T-helper 2 cell treated with Interferon-gamma antibody and Interleukin-4, amounts not matched to agents 5 μg/mL and 100 μg/mL, for 36 hours (primary cell): Measurements from ENCODE around the gene LIMS2.

Experiments
- DNase-seq: peaks from one replicate; pipeline ENCODE4 v3.0.0; 2021; ENCODE audit warnings: low spot score
- H3K27ac Mint-ChIP-seq: one replicate; pipeline ENCODE4 v1.8.0; 2021; ENCODE audit warnings: mild to moderate bottlenecking, mixed read lengths
- H3K27me3 Mint-ChIP-seq: one replicate; pipeline ENCODE4 v1.8.0; 2021; ENCODE audit warnings: low read depth, mixed read lengths
- H3K36me3 Mint-ChIP-seq: one replicate; pipeline ENCODE4 v1.8.0; 2021; ENCODE audit warnings: low read depth, mixed read lengths
- H3K4me1 Mint-ChIP-seq: one replicate; pipeline ENCODE4 v1.8.0; 2021; ENCODE audit warnings: low read depth, mixed read lengths
- H3K4me3 Mint-ChIP-seq: one replicate; pipeline ENCODE4 v1.8.0; 2022; ENCODE audit warnings: mild to moderate bottlenecking, moderate library complexity, mixed read lengths
- H3K9me3 Mint-ChIP-seq: one replicate; pipeline ENCODE4 v1.8.0; 2021; ENCODE audit warnings: mixed read lengths

LIMS2 gene

DNA sequence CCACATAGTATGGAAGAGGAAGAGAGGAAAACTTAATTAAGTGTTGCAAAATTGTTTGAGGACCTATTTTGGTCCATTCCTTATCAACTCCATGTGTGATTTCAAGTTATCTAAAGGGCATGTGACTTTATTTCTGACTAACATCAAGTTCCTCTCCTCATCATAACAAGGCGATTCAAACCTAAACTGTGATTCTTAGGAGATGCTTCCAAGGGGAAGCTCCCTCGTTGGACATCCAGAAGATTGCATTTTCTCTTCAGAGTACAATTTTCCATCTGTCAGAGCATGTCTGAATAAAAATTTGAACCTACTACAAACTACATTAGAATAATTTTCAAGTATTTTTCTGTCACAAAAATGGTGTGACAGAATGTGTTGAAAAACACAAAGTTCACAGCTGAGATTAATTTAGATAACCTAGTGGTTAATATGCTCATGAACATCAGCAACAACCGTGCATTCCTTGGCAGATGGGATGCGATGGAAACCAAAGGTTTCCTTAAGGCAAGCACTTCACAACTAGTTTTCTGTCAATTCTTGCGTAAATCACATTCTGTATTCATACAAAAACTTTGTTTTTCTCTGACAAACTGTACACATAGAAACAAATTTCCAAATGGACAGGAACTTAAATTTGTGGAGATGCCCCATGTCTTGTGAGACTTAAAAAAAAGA lies 30.2 kb upstream of the LIMS2 start:
- no peak overlapping the region for H3K27ac Mint-ChIP-seq
- H3K4me1 Mint-ChIP-seq, result peaks cover 24% of the 10 kb centered on the region
- no peaks in the 10 kb centered on the region for H3K9me3 Mint-ChIP-seq
- DNase-seq, result no peak
- H3K27me3 Mint-ChIP-seq, result no peaks in the 10 kb centered on the region
- no peak overlapping the region for H3K4me3 Mint-ChIP-seq
- H3K36me3 Mint-ChIP-seq, result peaks cover 61% of the 10 kb centered on the region

DNA sequence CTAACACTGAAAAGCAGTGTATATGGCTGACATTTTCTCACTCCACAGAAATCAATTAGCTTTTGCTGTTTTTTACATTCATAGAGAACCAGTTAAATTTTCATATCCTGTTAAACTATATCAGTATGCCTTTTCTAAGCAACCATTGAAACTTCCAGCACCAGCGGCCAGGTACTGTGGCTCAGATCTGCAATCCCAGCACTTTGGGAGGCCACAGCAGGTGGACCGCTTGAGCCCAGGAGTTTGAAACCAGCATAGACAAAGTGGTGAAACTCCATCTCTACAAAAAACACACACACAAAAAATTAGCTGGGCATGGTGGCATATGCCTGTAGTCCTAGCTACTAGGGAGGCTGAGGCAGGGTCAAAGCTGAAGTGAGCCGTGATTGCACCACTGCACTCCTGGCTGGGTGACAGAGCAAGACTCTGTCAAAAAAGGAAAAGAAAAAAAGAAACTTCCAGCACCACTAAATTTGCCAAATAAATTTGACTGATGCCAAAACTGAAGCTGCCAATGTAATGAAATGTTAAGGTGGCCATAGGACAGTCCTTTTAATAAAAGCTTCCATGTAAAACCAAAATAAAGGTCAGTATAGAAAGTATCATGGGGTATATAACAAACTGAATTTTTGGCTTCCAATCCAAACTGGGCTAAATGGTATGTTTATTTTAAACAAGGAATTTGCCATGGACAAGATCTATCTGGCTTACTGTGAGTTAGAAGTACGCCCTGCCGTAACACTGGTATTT lies 29.5 kb upstream of the LIMS2 start:
- H3K4me3 Mint-ChIP-seq, result peak overlapping the region; percentile 61
- no peaks in the 10 kb centered on the region for H3K9me3 Mint-ChIP-seq
- peaks cover 29% of the 10 kb centered on the region for H3K4me1 Mint-ChIP-seq
- H3K36me3 Mint-ChIP-seq, result peaks cover 65% of the 10 kb centered on the region
- H3K27me3 Mint-ChIP-seq, result no peaks in the 10 kb centered on the region
- no peak for DNase-seq
- H3K27ac Mint-ChIP-seq, result no peak overlapping the region

DNA sequence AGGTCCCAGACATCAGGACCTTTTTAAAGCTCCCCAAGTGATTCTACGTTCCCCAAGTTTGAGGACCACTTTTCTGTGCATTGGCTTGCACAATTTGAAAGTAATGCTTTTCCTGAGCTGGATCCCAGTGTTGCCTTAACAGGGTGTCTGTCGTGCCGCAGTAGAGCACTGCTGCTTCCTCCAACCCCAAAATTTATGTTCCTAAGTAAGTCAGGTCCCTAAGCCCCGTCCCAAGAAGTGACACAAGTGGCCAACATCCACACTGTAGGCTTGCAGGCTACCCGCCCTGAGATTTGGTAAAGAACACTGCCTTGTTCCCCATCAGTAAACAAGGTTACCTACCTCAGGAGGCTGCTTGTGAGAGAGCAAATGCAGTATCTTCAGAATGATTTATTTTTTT lies 28.0 kb upstream of the LIMS2 start:
- no peak for DNase-seq
- Mint-ChIP-seq H3K4me1 (peaks cover 29% of the 10 kb centered on the region), H3K4me3 (peak overlapping the region; percentile 88), H3K27me3 (no peaks in the 10 kb centered on the region), H3K9me3 (no peaks in the 10 kb centered on the region), H3K36me3 (peaks cover 55% of the 10 kb centered on the region), H3K27ac (no peak overlapping the region)

DNA sequence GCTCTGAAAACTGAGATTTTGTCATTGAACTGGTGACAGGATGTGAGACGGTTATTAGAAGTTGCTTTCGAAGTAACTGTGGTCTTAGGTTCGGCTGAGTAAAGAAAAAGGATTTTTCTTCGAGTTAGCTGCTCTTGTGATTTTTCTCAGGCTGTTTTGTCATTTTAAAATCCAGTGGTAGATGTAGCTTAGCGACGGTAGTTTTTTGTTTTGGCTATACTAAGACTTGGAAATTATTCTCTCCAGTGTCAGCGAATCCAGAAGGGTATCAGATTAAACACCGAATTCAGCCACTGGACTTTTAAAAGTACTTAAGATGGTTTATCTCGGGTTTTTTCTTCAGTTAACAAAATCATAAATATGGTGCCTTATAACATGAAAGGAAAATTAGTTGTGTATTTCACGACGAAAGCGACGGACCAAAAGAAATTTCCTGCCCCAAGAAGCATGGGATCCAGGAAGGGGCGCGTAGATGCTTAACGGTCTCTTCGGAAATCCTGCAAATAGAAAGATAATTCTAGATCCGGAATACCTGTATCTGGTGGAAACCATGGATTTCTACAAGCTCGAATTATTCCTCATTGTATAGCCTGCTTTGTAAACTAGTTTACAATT lies 27.2 kb upstream of the LIMS2 start:
- Mint-ChIP-seq H3K4me3 (peak overlapping the region; percentile 88), H3K27me3 (no peaks in the 10 kb centered on the region), H3K9me3 (no peaks in the 10 kb centered on the region), H3K27ac (peak overlapping the region; percentile 91), H3K36me3 (peaks cover 47% of the 10 kb centered on the region), H3K4me1 (peaks cover 29% of the 10 kb centered on the region)
- DNase-seq, result no peak

DNA sequence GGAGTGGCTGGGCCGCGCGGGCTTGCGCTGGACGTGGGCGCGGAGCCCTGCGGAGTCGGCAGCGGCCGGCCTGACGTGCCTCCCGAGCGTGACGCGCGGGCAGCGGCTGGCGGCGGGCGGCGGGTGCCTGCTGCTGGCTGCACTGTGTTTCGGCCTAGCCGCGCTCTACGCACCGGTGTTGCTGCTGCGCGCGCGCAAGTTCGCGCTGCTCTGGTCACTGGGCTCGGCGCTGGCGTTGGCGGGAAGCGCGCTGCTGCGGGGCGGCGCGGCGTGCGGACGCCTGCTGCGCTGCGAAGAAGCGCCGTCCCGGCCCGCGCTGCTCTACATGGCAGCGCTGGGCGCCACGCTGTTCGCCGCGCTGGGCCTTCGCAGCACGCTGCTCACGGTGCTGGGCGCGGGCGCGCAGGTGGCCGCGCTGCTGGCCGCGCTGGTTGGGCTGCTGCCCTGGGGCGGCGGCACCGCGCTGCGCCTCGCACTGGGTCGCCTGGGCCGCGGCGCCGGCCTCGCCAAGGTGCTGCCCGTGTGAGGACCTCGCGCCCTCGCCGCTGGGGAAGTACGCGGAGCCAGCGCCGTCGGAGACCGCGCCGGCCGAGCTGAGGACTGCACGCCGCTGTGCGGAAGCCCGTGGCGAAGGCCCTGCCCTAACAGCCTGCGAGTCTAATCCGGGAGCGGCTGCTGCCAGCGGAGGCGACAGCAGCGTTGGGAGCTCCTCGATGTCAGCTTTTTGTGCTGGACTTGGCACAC lies 26.5 kb upstream of the LIMS2 start:
- Mint-ChIP-seq H3K4me3 (peak overlapping the region; percentile 88), H3K9me3 (no peaks in the 10 kb centered on the region), H3K36me3 (peaks cover 44% of the 10 kb centered on the region), H3K27me3 (no peaks in the 10 kb centered on the region), H3K4me1 (peaks cover 29% of the 10 kb centered on the region), H3K27ac (peak overlapping the region; percentile 97)
- DNase-seq, result peak; percentile 81

DNA sequence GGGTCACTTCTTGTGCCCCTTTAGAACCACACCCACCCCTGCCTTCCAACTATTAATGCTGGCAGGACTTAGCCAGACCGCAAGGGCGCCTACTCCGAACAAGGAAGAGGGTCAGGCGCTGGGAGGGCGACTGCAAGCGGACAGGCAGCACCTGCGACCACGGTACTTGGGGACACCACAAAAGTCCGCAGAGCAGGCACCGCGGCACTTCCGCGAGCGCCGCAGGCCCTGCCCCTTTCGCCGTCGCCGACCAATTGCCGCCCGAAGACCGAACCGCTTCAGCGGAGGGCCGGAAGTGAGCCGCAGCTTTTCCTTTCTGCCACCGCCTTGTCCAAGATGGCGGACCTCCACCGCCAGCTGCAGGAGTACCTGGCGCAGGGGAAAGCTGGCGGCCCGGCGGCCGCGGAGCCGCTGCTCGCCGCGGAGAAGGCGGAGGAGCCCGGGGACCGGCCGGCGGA lies 25.9 kb upstream of the LIMS2 start, which contains the start of gene SFT2D3:
Gene SFT2D3, plus strand, starts transcription at position 305 of the 458 bp plus-strand sequence. Its CDS starts 32 bp downstream, at position 337.
- peak within 1 kb of the TSS; percentile 93 for H3K4me3 Mint-ChIP-seq
- peaks cover 39% of the 10 kb centered on the region for H3K36me3 Mint-ChIP-seq
- no peaks in the 10 kb centered on the region for H3K27me3 Mint-ChIP-seq
- peak within 1 kb of the TSS; percentile 97 for H3K27ac Mint-ChIP-seq
- no peaks in the 10 kb centered on the region for H3K9me3 Mint-ChIP-seq
- DNase-seq, result peak; percentile 91
- H3K4me1 Mint-ChIP-seq, result peaks cover 29% of the 10 kb centered on the region

DNA sequence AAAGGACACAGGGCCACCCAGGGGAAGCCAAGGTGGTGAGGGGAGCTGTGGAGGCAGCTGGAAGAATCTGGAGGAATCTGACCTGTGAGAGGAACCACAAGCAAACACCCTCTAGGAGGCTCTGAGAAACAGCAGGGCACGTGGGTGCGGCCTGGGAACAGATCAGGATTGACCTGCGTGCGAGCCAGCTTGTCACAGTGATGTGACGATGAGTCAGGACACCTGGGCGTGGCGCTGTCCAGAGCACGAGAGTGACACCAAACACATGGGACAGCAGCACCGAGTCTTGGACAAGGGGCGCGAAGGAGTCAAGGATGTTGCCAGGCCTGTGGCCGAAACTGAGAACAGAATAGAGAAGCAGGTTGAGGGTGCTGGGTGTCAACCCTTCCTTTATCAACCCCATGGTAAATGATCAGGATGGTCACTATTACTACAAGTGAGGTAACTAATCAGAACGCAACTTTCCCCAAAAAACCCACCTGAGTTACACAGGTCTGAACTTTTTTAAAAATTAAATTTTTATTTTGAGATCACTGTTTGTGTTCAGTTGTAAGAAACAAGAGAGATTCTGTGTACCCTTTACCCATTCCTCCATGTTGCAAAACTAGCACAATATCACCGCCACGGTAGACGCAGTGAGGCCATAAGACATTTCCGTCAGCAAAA lies 25.3 kb upstream of the LIMS2 start:
- peak overlapping the region; percentile 93 for H3K4me3 Mint-ChIP-seq
- peaks cover 29% of the 10 kb centered on the region for H3K4me1 Mint-ChIP-seq
- DNase-seq, result no peak
- H3K36me3 Mint-ChIP-seq, result peaks cover 37% of the 10 kb centered on the region
- H3K27me3 Mint-ChIP-seq, result no peaks in the 10 kb centered on the region
- peak overlapping the region; percentile 97 for H3K27ac Mint-ChIP-seq
- H3K9me3 Mint-ChIP-seq, result no peaks in the 10 kb centered on the region

DNA sequence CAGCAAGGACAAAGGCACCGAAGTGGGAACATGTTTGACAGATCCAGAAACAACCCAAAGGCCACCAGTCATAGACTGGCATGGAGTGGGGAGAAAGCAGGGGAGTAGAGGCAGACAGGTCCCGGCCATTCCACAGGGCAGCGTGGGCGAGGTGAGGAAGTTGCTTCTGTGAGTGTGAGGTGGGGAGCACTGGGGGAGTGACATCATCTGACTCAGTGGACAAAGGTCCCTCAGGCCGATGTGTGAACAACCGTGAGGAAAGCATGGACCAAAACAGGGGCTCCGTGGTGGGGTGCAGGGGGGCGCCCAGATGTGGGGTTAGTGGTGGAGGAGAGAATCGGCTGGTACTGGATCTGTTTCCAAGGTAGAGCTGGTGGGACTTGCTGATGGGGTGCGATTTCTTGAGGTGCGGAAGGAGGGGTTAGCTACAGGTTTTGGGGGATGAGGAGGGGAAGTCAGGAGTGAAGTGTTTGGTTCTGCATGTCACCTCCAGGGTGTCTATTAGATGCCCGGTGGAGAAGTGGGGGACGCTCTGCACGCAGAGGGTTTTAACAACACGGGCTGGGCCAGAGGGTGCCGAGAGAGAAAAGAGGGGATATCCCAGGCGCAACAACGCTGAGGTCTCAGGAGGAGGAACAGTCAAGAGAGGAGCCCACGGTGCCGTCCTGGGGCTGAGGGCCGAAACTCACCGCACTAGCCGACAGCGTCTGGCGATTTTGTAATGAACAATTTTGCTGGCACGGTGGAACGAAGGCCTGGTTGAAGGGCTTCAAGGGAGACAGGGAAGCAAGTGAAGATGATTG lies 23.4 kb upstream of the LIMS2 start:
- H3K27ac Mint-ChIP-seq, result no peak overlapping the region
- no peaks in the 10 kb centered on the region for H3K27me3 Mint-ChIP-seq
- DNase-seq, result no peak
- peaks cover 18% of the 10 kb centered on the region for H3K4me1 Mint-ChIP-seq
- H3K4me3 Mint-ChIP-seq, result no peak overlapping the region
- H3K36me3 Mint-ChIP-seq, result peaks cover 21% of the 10 kb centered on the region
- no peaks in the 10 kb centered on the region for H3K9me3 Mint-ChIP-seq

DNA sequence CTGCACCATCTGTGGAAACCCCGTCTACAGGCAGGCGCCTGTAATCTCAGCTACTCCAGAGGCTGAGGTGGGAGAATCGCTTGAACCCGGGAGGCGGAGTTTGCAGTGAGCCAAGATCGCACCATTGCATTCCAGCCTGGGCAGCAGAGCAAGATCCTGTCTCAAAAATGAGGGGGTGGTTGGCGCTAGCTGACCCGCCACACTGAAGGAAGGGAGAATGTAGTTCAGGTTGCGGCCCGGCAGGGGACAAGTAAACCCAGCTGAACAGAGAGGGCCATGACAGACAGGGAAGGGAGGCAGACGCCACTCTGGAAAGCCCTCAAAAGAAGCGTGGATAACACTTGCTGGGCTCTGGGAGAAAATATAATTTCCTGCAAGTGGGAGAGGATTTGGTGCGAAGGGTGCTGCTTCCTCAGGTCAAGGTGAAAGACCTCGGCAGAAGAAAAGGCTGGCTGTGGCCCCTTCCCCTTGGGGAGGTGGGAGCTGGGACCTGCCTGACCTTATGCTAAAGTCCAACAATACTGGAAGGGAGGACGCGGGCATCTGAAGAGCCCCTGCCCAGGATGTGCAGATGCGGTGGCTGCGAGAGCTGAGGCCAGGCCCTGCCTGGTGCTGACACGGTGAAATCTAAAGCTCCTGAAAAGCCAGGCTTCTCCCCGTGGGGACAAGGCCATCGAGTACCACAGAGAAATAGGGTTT lies 22.3 kb upstream of the LIMS2 start:
- Mint-ChIP-seq H3K4me3 (no peak overlapping the region), H3K27me3 (no peaks in the 10 kb centered on the region), H3K4me1 (peaks cover 13% of the 10 kb centered on the region), H3K9me3 (no peaks in the 10 kb centered on the region), H3K27ac (peak overlapping the region; percentile 36), H3K36me3 (peaks cover 14% of the 10 kb centered on the region)
- no peak for DNase-seq

DNA sequence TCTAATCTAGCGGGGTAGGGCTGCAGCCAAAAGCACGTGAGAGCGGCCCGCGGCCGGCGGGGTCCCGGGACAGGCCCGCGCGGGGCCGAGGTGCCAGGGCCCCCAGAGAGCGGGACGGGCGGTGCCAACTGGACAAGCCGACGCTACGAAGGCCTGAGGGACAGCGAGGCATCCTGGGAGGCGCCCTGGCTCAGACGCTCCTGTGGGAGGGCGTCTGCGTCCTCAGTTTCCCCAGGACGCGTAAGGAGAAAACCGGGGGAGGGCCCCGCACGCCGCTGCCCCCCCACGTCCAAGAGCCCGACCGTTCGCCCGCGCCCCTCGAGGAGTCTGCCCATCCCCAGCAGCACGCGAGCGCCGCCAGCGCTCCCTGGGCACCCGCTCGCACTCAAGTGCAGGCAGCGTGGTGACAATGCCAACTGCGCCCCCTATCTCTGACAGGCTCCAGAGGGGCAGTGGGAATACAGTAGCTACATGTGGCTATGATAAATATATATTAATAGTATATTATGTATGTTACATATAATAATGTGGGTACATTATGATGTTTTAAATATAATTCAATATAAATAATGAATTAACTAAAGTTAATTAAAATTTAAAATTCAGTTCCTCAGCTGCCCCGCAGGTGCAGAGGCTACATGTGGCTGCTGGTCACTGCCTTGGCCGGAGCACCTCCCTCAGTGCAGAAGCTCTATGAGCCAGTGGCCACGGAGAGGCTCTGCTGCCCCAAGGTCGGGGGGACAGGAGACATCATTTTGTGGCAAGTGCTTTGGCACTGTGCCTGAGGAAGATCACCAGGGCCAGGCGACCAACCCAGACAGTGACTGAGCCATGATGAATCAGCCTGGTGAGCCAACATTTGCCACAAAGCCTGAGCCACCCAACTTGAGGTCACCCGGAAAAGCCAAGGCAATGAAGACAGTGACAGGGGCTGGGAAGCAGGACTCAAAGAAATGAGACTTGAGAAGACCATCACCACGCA lies 20.5 kb upstream of the LIMS2 start:
- Mint-ChIP-seq H3K9me3 (peaks cover 14% of the 10 kb centered on the region), H3K27ac (no peak overlapping the region), H3K36me3 (peaks cover 6% of the 10 kb centered on the region), H3K27me3 (peaks cover 2% of the 10 kb centered on the region), H3K4me1 (peaks cover 7% of the 10 kb centered on the region), H3K4me3 (no peak overlapping the region)
- peak; percentile 32 for DNase-seq

DNA sequence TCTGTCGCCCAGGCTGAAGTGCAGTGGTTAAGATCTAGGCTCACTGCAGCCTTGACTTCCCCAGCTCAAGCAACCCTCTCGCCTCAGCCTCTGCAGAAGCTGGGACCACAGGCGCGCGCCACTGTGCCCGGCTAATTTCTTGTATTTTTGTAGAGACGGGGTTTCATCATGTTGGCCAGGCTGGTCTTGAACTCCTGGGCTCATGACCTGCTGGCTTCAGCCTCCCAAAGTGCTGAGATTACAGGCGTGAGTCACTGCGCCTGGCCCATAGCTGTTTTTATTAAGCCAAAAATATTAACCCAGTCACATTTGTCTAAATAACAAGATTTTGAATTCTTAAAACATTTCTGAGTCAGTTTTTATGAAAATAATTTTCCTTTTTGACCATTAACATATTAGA lies 19.7 kb upstream of the LIMS2 start:
- Mint-ChIP-seq H3K9me3 (peaks cover 17% of the 10 kb centered on the region), H3K4me1 (no peaks in the 10 kb centered on the region), H3K36me3 (no peaks in the 10 kb centered on the region), H3K27me3 (peaks cover 2% of the 10 kb centered on the region), H3K4me3 (no peak overlapping the region), H3K27ac (no peak overlapping the region)
- no peak for DNase-seq
